AG04449 (cell line): ENCODE measurements around the gene PRPF19.

Experiments
- CTCF ChIA-PET: fragments of 350-600 bp; formaldehyde crosslinking; extraction: SDS; loops from one replicate; lab custom pipeline; 2021; ENCODE audit warnings: antibody characterized with exemption; lab: Yijun Ruan, JAX
- POLR2A ChIA-PET: fragments of 400-600, 350-600 bp; formaldehyde crosslinking; extraction: SDS; loops from one replicate; lab custom pipeline; 2020; ENCODE audit warnings: antibody characterized with exemption, inconsistent platforms; lab: Yijun Ruan, JAX
- DNase-seq: peaks from one replicate; pipeline ENCODE4 v3.0.0-alpha.2; 2010; ENCODE audit warnings: low read depth, low spot score
- H3K4me3 ChIP-seq: 2 replicates; pipeline ENCODE4 v1.5.1; 2011; ENCODE audit warnings: low read depth, mild to moderate bottlenecking, control low read depth, low read length
- CTCF ChIP-seq: IDR thresholded peaks from one replicate; pipeline ENCODE4 v1.5.1; 2011; ENCODE audit warnings: mild to moderate bottlenecking, moderate library complexity, low read length, control low read depth, inconsistent platforms; ENCODE audit not compliant: insufficient read depth; ENCODE audit errors: missing control alignments

PRPF19 gene

GRCh38 chr11:60946601-60947264 lies 40.3 kb upstream of the PRPF19 start:
- DNase-seq = no peak
- CTCF ChIA-PET = interaction anchor here (1.0 kb wide), 1 partner anchor 23 kb away, joined by 3 read pairs; no protein-coding TSS in a partner anchor
- POLR2A ChIA-PET = no interaction called here

GRCh38 chr11:60945295-60945667 lies 38.9 kb upstream of the PRPF19 start:
- no peak overlapping the region for H3K4me3 ChIP-seq
- no peak for DNase-seq
- POLR2A ChIA-PET = no interaction called here
- CTCF ChIA-PET = no interaction called here
- TF ChIP-seq CTCF = no peak

More at GRCh38 chr11:60946601-60947264, 40.3 kb upstream of the PRPF19 start:
- H3K4me3 ChIP-seq = no peak overlapping the region
- TF ChIP-seq CTCF = no peak

GRCh38 chr11:60944490-60945294 lies 38.3 kb upstream of the PRPF19 start:
- no peak for DNase-seq
- CTCF ChIA-PET = no interaction called here
- H3K4me3 ChIP-seq = no peak overlapping the region
- no peak for TF ChIP-seq CTCF
- POLR2A ChIA-PET = no interaction called here

- POLR2A ChIA-PET = interaction anchor here (0.7 kb wide), 1 partner anchor 1897 kb away, joined by 3 read pairs; no protein-coding TSS in a partner anchor
- CTCF ChIA-PET = interaction anchor here (0.8 kb wide), 1 partner anchor 36 kb away, joined by 3 read pairs; no protein-coding TSS in a partner anchor
- no peak for TF ChIP-seq CTCF
- no peak for DNase-seq
- H3K4me3 ChIP-seq = no peak overlapping the region
These were observed 36.7 kb upstream of the PRPF19 start for GRCh38 chr11:60942970-60943565.

- no peak overlapping the region for H3K4me3 ChIP-seq
- ChIA-PET POLR2A (interaction anchor here (0.7 kb wide), 1 partner anchor 1898 kb away, joined by 3 read pairs; no protein-coding TSS in a partner anchor), CTCF (no interaction called here)
- DNase-seq = no peak
- no peak for TF ChIP-seq CTCF
These were observed 35.8 kb upstream of the PRPF19 start for GRCh38 chr11:60942219-60942618.
